ENCODE data around the gene LARGE1.

The LARGE1 gene

DNA sequence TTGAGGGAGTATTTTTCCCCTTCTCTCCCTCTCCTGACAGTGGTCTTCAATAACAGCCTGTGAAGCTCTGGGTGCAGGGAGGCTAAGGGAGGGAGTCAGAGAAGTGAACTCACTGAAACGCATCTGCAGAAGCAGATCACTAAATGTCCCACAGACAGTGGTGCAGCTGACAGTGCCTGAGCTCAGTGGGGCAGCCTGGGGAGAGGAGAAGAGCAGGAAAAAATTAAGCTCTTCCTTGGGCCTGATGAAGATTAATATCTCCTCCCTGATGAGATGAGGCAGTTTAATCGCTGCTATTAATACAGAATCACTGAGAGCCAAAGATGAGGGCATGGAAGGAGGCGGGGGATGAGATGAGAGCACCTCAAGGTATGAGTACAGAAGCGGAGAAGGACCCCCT, 180.8 kb downstream of the LARGE1 start:
- TF ChIP-seq, protein P1, sequence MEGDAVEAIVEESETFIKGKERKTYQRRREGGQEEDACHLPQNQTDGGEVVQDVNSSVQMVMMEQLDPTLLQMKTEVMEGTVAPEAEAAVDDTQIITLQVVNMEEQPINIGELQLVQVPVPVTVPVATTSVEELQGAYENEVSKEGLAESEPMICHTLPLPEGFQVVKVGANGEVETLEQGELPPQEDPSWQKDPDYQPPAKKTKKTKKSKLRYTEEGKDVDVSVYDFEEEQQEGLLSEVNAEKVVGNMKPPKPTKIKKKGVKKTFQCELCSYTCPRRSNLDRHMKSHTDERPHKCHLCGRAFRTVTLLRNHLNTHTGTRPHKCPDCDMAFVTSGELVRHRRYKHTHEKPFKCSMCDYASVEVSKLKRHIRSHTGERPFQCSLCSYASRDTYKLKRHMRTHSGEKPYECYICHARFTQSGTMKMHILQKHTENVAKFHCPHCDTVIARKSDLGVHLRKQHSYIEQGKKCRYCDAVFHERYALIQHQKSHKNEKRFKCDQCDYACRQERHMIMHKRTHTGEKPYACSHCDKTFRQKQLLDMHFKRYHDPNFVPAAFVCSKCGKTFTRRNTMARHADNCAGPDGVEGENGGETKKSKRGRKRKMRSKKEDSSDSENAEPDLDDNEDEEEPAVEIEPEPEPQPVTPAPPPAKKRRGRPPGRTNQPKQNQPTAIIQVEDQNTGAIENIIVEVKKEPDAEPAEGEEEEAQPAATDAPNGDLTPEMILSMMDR (IDR thresholded peaks at IDR 0.05), result no peak
- TF ChIP-seq ZFX (IDR thresholded peaks at IDR 0.05; ENCODE audit: borderline replicate concordance), result no peak
- no peak overlapping the region for H3K27ac ChIP-seq

DNA sequence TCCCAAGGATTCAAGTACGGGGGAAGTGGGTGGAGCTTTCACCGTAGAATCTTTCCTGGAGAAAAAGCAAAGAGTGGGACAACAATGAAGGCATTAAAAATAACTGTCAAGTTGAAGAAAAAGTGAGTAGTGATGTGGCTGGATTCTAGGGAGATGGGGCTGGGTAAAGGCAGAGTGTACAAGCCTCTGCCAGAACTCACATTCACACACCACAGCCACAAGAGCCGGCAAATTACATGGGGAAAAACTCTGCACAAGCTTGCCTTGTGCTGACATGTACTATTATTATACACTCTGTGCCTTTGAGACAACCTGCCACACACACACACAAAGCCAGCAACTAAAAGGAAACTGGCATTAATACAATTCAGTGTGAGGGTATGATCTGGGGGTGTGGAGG, 182.6 kb downstream of the LARGE1 start:
- TF ChIP-seq, protein P1 (IDR thresholded peaks at IDR 0.05), result no peak
- no peak for TF ChIP-seq ZFX (IDR thresholded peaks at IDR 0.05; ENCODE audit: borderline replicate concordance)
- H3K27ac ChIP-seq, result no peak overlapping the region

DNA sequence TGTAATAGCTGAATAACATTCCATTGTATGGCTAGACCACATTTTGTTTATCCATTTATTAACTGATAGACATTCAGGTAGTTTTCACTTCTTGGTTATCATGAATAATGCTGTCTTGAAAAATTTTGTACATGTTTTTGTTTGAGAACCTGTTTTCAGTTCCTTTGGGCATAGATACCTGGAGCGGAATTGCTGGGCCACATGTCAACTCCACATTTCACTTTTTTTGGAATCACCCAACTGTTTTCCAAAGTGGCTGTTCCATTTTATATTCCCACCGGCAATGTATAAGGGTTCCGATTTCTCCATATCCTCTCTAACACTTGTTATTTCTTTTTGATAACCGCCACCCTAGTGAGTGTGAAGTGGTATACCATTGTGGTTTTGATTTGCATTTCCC, 184.3 kb downstream of the LARGE1 start:
- no peak for TF ChIP-seq ZFX (IDR thresholded peaks at IDR 0.05; ENCODE audit: borderline replicate concordance)
- TF ChIP-seq, protein P1 (IDR thresholded peaks at IDR 0.05), result no peak
- H3K27ac ChIP-seq, result no peak overlapping the region

DNA sequence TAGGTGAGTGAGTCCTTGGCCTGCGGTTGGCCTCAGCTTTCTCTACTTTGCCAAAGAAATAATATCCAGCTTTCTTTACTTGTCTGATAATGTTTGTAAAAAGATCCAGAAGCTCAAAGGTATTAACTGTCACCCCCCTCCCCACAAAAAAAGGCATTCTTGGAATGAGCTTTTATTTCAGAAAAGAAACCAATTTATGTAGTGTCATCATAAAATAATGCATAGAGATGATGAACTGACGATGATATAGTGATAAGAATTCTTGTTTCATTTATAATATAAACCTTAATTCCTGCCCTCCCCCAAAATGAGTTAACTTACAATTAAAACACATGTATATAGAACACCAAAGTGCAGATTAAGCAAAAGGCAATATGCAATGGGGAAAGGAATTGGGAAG, 191.4 kb downstream of the LARGE1 start:
- no peak overlapping the region for H3K27ac ChIP-seq

DNA sequence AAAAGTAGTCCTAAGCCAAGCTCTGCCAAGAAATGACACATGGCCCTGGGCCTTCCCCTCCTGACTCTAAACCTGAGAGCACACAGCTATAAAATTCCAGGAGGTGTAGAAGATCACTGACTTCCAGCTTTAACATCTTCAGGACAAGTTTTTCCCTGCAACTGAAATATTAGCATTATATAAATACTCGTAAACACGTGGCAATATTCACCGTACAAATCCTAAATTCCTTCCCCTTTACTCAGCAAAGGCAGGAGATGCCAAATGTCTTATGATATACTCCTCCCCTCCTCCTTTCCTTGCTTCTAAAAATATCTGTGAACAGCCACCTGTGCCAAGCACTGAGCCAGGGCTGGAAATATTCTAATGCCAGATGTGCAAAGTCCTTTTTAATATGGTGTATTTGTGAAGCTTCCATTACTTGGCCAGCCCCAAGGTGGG, 194.0 kb downstream of the LARGE1 start:
- H3K27ac ChIP-seq, result no peak overlapping the region
- TF ChIP-seq, protein P1 (IDR thresholded peaks at IDR 0.05), result no peak
- TF ChIP-seq ZFX (IDR thresholded peaks at IDR 0.05; ENCODE audit: borderline replicate concordance), result no peak

More for the DNA sequence above, 191.4 kb downstream of the LARGE1 start:
- TF ChIP-seq, protein P1 (IDR thresholded peaks at IDR 0.05), result no peak
- no peak for TF ChIP-seq ZFX (IDR thresholded peaks at IDR 0.05; ENCODE audit: borderline replicate concordance)

DNA sequence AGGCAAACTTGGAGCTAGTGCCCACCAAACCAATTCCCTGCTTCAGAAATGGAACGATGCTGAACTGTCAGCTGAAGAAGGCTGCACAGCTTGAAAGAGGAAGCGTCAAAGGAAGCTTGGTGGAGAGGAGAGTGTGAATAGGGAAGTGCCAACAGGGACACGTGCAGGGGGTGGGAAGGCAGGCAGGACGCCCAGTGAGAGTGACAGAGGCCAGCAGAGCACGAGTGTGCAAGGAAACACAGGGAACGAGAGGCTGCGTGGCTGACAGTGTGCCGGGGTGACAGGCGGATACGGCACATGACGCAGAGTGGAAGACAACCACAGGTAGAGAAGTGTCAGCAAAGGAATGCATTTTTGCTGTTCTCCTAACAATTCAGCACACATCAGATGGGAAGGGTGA, 196.4 kb downstream of the LARGE1 start:
- no peak for TF ChIP-seq ZFX (IDR thresholded peaks at IDR 0.05; ENCODE audit: borderline replicate concordance)
- TF ChIP-seq, protein P1 (IDR thresholded peaks at IDR 0.05), result no peak
- H3K27ac ChIP-seq, result no peak overlapping the region

DNA sequence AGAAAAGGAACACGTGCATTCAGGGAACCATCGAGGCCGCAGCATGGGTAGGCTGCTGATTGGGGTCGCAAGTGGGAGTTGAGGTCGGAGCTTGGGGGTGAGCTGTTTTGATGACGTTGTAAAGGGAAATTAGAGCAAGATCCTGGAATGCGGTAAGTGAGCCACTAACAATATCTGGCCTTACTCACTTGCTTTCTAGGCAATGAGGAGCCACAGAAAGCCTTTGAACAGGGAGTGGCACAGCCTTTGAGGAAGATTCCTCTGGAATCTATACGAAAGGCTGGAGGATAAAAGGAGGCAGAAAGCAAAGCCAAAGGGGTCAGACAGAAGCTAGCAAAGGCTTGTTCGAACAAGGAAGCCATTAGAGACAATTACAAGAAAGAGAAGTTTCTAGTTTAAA, 197.5 kb downstream of the LARGE1 start:
- H3K27ac ChIP-seq, result no peak overlapping the region
- TF ChIP-seq, protein P1 (IDR thresholded peaks at IDR 0.05), result no peak
- no peak for TF ChIP-seq ZFX (IDR thresholded peaks at IDR 0.05; ENCODE audit: borderline replicate concordance)
